Endothelial cell of umbilical vein (primary cell): Measurements from ENCODE around the gene DPEP2.

Source experiments
- EZH2 ChIP-seq: IDR thresholded peaks from 2 replicates; pipeline ENCODE4 v1.6.1; 2012; ENCODE audit warnings: borderline replicate concordance, low read depth, mild to moderate bottlenecking, moderate library complexity, low read length, inconsistent platforms; ENCODE audit not compliant: severe bottlenecking
- FOS ChIP-seq: IDR thresholded peaks from 2 replicates; pipeline ENCODE4 v1.6.1; 2011; ENCODE audit warnings: mild to moderate bottlenecking, low read length, moderate library complexity, borderline replicate concordance; ENCODE audit not compliant: insufficient read depth
- MYC ChIP-seq: IDR thresholded peaks from one replicate; pipeline ENCODE4 v1.6.1; 2011; ENCODE audit warnings: mild to moderate bottlenecking, low read depth, low read length
- POLR2A ChIP-seq: IDR thresholded peaks from 2 replicates; pipeline ENCODE4 v1.6.1; 2012; ENCODE audit warnings: low read depth, mild to moderate bottlenecking, control low read depth, low read length
- POLR2AphosphoS5 ChIP-seq: IDR thresholded peaks from 2 replicates; pipeline ENCODE4 v1.6.1; 2012; ENCODE audit warnings: low read depth, mild to moderate bottlenecking, control low read depth, low read length, moderate library complexity; ENCODE audit not compliant: insufficient read depth
- TF ChIP-seq, protein P1 (sequence below), 2 donors: IDR thresholded peaks; 1 replicate in 1 of 2; 2 replicates in 1 of 2; pipeline ENCODE4 v1.5.1; 2011; ENCODE audit warnings: low read length in 2 of 2, mild to moderate bottlenecking in 2 of 2, moderate library complexity in 2 of 2, control low read depth in 1 of 2, inconsistent platforms in 1 of 2, low read depth in 1 of 2; ENCODE audit not compliant: insufficient read depth in 1 of 2; ENCODE audit errors: extremely low read depth in 1 of 2
- TF ChIP-seq, protein P2 (sequence below): IDR thresholded peaks from 2 replicates; pipeline ENCODE4 v1.6.1; 2011; ENCODE audit not compliant: insufficient read depth, insufficient read length

DNA sequence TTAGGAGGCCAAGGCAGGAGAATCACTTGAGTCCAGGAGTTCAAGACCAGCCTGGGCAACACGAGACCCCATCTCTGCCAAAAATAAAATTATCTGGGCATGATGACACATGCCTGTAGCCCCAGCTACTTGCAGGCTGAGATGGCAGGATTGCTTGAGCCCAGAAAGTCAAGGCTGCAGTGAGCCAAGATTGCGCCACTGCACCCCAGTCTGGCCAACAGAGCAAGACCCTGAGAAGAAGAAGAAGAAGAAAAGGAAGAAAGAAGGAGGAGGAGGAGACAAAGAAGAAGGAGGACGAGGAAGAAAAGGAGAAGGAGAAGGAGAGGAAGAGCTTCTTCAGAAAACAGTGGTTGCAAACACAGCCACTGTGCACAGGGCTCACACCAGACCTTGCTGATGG is 10.6 kb downstream of the DPEP2 start:
- TF ChIP-seq, protein P1, sequence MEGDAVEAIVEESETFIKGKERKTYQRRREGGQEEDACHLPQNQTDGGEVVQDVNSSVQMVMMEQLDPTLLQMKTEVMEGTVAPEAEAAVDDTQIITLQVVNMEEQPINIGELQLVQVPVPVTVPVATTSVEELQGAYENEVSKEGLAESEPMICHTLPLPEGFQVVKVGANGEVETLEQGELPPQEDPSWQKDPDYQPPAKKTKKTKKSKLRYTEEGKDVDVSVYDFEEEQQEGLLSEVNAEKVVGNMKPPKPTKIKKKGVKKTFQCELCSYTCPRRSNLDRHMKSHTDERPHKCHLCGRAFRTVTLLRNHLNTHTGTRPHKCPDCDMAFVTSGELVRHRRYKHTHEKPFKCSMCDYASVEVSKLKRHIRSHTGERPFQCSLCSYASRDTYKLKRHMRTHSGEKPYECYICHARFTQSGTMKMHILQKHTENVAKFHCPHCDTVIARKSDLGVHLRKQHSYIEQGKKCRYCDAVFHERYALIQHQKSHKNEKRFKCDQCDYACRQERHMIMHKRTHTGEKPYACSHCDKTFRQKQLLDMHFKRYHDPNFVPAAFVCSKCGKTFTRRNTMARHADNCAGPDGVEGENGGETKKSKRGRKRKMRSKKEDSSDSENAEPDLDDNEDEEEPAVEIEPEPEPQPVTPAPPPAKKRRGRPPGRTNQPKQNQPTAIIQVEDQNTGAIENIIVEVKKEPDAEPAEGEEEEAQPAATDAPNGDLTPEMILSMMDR (IDR thresholded peaks at IDR 0.05; ENCODE audit: extremely low read depth in 1 of 2, insufficient read depth in 1 of 2, low read depth in 1 of 2, low read length in 2 of 2), result no peak
- TF ChIP-seq POLR2A (no peak), POLR2AphosphoS5 (no peak), EZH2 (no peak), MYC (no peak), FOS (no peak)
- TF ChIP-seq, protein P2, sequence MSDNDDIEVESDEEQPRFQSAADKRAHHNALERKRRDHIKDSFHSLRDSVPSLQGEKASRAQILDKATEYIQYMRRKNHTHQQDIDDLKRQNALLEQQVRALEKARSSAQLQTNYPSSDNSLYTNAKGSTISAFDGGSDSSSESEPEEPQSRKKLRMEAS, result no peak
